PC-3 (cell line): ENCODE results near the gene NUDT5. TPM values are rescaled to one million over a fixed set of nuclear protein-coding genes. Genes with fewer than 3 reads are reported as not detected.

ENCODE experiments used
- ATAC-seq: fragments of 200-7000 bp; cut with Tn5 transposase; 2 replicates; pipeline ENCODE4 v1.9.1; 2020; ENCODE audit warnings: mild to moderate bottlenecking, moderate library complexity
- BruUV-seq: library from RNA; stranded (reverse); fragments of 400-500 nt; replicated peaks from 2 replicates; lab custom pipeline; 2021; lab: Mats Ljungman, UMichigan
- CTCF ChIA-PET: fragments of 300-600 bp; sonication (Branson Sonifier 250); formaldehyde crosslinking; loops from one replicate; lab custom pipeline; 2022; ENCODE audit warnings: antibody characterized with exemption; lab: Charles Lee
- POLR2A ChIA-PET: fragments of 300-600 bp; sonication (Branson Sonifier 250); formaldehyde crosslinking; loops from one replicate; lab custom pipeline; 2022; ENCODE audit warnings: antibody characterized with exemption; ENCODE audit not compliant: unreplicated experiment; lab: Charles Lee
- DNase-seq: peaks from one replicate; pipeline ENCODE4 v3.0.0-alpha.2; 2015
- H2AFZ ChIP-seq: fragments of 300-600 bp; sonication (generic); 2 replicates; pipeline ENCODE4 v1.6.0; 2016; ENCODE audit warnings: antibody characterized with exemption, low read length
- H3F3A ChIP-seq: fragments of 300-600 bp; sonication (generic); one replicate; pipeline ENCODE4 v1.6.0; 2017; ENCODE audit warnings: antibody characterized with exemption, low read length, control low read depth, mild to moderate bottlenecking; ENCODE audit not compliant: unreplicated experiment
- H3K27ac ChIP-seq: fragments of 300-600 bp; sonication (generic); 2 replicates; pipeline ENCODE4 v1.5.1; 2016; ENCODE audit warnings: mild to moderate bottlenecking, low read length
- H3K27me3 ChIP-seq: fragments of 300-600 bp; sonication (generic); 2 replicates; pipeline ENCODE4 v1.6.1; 2016; ENCODE audit warnings: low read length, mixed read lengths
- H3K36me3 ChIP-seq: fragments of 300-600 bp; sonication (generic); 2 replicates; pipeline ENCODE4 v1.6.1; 2016; ENCODE audit warnings: low read depth, mixed run types, low read length, mixed read lengths
- H3K4me1 ChIP-seq: fragments of 300-600 bp; sonication (generic); 2 replicates; pipeline ENCODE4 v1.5.1; 2016; ENCODE audit warnings: low read length; ENCODE audit not compliant: insufficient read depth
- H3K4me2 ChIP-seq: fragments of 300-600 bp; sonication (generic); 2 replicates; pipeline ENCODE4 v1.6.0; 2016; ENCODE audit warnings: low read length
- H3K4me3 ChIP-seq: fragments of 300-600 bp; sonication (generic); 2 replicates; pipeline ENCODE4 v1.5.1; 2016; ENCODE audit warnings: mild to moderate bottlenecking, low read length, mixed read lengths
- H3K79me2 ChIP-seq: fragments of 300-600 bp; sonication (generic); 2 replicates; pipeline ENCODE4 v1.6.1; 2017; ENCODE audit warnings: low read length, mixed read lengths
- H3K9ac ChIP-seq: fragments of 300-600 bp; sonication (generic); 2 replicates; pipeline ENCODE4 v1.6.0; 2016; ENCODE audit warnings: mild to moderate bottlenecking, low read length
- H3K9me2 ChIP-seq: fragments of 300-600 bp; sonication (generic); replicated peaks from 2 replicates; pipeline ENCODE4 v1.6.1; 2016; ENCODE audit warnings: mixed run types, low read length, mixed read lengths
- H3K9me3 ChIP-seq: fragments of 300-600 bp; sonication (generic); 2 replicates; pipeline ENCODE4 v1.6.1; 2016; ENCODE audit warnings: low read length, mixed read lengths
- H4K20me1 ChIP-seq: fragments of 300-600 bp; sonication (generic); 2 replicates; pipeline ENCODE4 v1.6.1; 2016; ENCODE audit warnings: low read length, mixed read lengths
- CTCF ChIP-seq: fragments of 300-600 bp; sonication (generic); conservative IDR thresholded peaks from 2 replicates; pipeline ENCODE4 v1.5.1; 2017; ENCODE audit warnings: antibody characterized with exemption, low read depth, mild to moderate bottlenecking, low read length
- EZH2 ChIP-seq: fragments of 300-600 bp; sonication (generic); IDR thresholded peaks from one replicate; pipeline ENCODE4 v1.6.1; 2017; ENCODE audit warnings: antibody characterized with exemption, mild to moderate bottlenecking, low read length; ENCODE audit not compliant: unreplicated experiment
- EZH2phosphoT487 ChIP-seq: fragments of 300-600 bp; sonication (generic); IDR thresholded peaks from 2 replicates; pipeline ENCODE4 v1.6.1; 2018; ENCODE audit warnings: mild to moderate bottlenecking, antibody characterized with exemption, low read length, borderline replicate concordance
- intact Hi-C: fragments of 100-400 bp; cut with micrococcal nuclease; formaldehyde crosslinking; loops from 2 replicates; pipeline ENCODE4 v1.9.0; 2023
- total RNA-seq: library from RNA; depleted of rRNA; stranded (reverse); fragments of >200 nt; gene quantifications from 2 replicates; pipeline ENCODE4 v1.2.3, GENCODE V29; 2014

Gene NUDT5
- total RNA-seq, 1 experiment from 2014 or later: 39.3 TPM

- ATAC-seq (no peak), DNase-seq (no peak)
- intact Hi-C loops: no loop called here
- no peaks in the 10 kb centered on the region; the same call in 1 of the 2 replicates for H3K4me1 ChIP-seq
- no peak for TF ChIP-seq EZH2phosphoT487
- TF ChIP-seq EZH2: no peak
- TF ChIP-seq CTCF: no peak
- ChIA-PET POLR2A (no interaction called here), CTCF (no interaction called here)
- no peak overlapping the region for H3K4me3 ChIP-seq
- H3K9me2 ChIP-seq: no peaks in the 10 kb centered on the region
- peaks cover 4% of the 10 kb centered on the region; the same call in 1 of the 2 replicates for H4K20me1 ChIP-seq
- H3K9me3 ChIP-seq: no peaks in the 10 kb centered on the region
- no peaks in the 10 kb centered on the region for H3F3A ChIP-seq
- H3K79me2 ChIP-seq: peaks cover 48% of the 10 kb centered on the region
- H3K27ac ChIP-seq: no peak overlapping the region
- BruUV-seq: no TSS peak
- no peak overlapping the region for H2AFZ ChIP-seq
- H3K4me2 ChIP-seq: no peak overlapping the region
- H3K27me3 ChIP-seq: no peaks in the 10 kb centered on the region
- peaks cover 7% of the 10 kb centered on the region; the same call in 1 of the 2 replicates for H3K36me3 ChIP-seq
- H3K9ac ChIP-seq: no peak overlapping the region
Measured at GRCh38 chr10:12202226-12202625, 6.5 kb upstream of the NUDT5 start.

- Histone ChIP-seq H3K79me2 (peaks cover 55% of the 10 kb centered on the region), H3K4me1 (no peaks in the 10 kb centered on the region; the same call in 1 of the 2 replicates), H2AFZ (no peak overlapping the region), H3K9me2 (no peaks in the 10 kb centered on the region), H3K27ac (no peak overlapping the region), H3K4me3 (no peak overlapping the region), H3F3A (no peaks in the 10 kb centered on the region), H3K36me3 (peaks cover 7% of the 10 kb centered on the region; the same call in 1 of the 2 replicates), H3K9ac (no peak overlapping the region), H3K27me3 (no peaks in the 10 kb centered on the region), H3K9me3 (no peaks in the 10 kb centered on the region), H4K20me1 (peaks cover 4% of the 10 kb centered on the region; the same call in 1 of the 2 replicates), H3K4me2 (no peak overlapping the region)
- DNase-seq: no peak
- ChIA-PET CTCF (no interaction called here), POLR2A (no interaction called here)
- no TSS peak for BruUV-seq
- ATAC-seq: no peak
- intact Hi-C loops: no loop called here
- TF ChIP-seq EZH2 (no peak), CTCF (no peak), EZH2phosphoT487 (no peak)
Measured at GRCh38 chr10:12201543-12201942, 5.9 kb upstream of the NUDT5 start.

- H3K4me1 ChIP-seq: no peaks in the 10 kb centered on the region; the same call in 1 of the 2 replicates
- H3K9me2 ChIP-seq: no peaks in the 10 kb centered on the region
- no peaks in the 10 kb centered on the region for H3K9me3 ChIP-seq
- DNase-seq (no peak), ATAC-seq (no peak)
- H3K27ac ChIP-seq: no peak overlapping the region
- no peaks in the 10 kb centered on the region for H3F3A ChIP-seq
- no peak overlapping the region for H3K4me2 ChIP-seq
- no peak overlapping the region for H2AFZ ChIP-seq
- H3K36me3 ChIP-seq: peaks cover 7% of the 10 kb centered on the region; the same call in 1 of the 2 replicates
- ChIA-PET CTCF (no interaction called here), POLR2A (no interaction called here)
- no TSS peak for BruUV-seq
- no peak overlapping the region for H3K4me3 ChIP-seq
- H3K27me3 ChIP-seq: no peaks in the 10 kb centered on the region
- intact Hi-C loops: no loop called here
- H3K79me2 ChIP-seq: peaks cover 60% of the 10 kb centered on the region
- H3K9ac ChIP-seq: no peak overlapping the region
- no peak for TF ChIP-seq EZH2phosphoT487
- no peak for TF ChIP-seq CTCF
- no peak for TF ChIP-seq EZH2
- peaks cover 4% of the 10 kb centered on the region; the same call in 1 of the 2 replicates for H4K20me1 ChIP-seq
Measured at GRCh38 chr10:12200850-12201249, 5.2 kb upstream of the NUDT5 start.
